Measurements from ENCODE around the gene JAKMIP3. TPM values are rescaled to one million over a fixed set of nuclear protein-coding genes. Genes with fewer than 3 reads are reported as not detected.

Gene JAKMIP3
- total RNA-seq, 1 experiment from 2014 or later: 0.17 TPM

GRCh38 chr10:132036887-132037675 lies 28.7 kb upstream of the JAKMIP3 start (continued):
- no peak for TF ChIP-seq CTCF (IDR thresholded peaks at IDR 0.05 in 2 of 3, conservative IDR thresholded peaks at IDR 0.05 in 1 of 3; ENCODE audit: borderline replicate concordance in 1 of 3, insufficient read depth in 1 of 3, low read depth in 2 of 3, low read length in 2 of 3)
- TF ChIP-seq FOSL1 (IDR thresholded peaks at IDR 0.05; ENCODE audit: low read depth): no peak

GRCh38 chr10:132037676-132037975 lies 28.1 kb upstream of the JAKMIP3 start:
- TF ChIP-seq POLR2A (IDR thresholded peaks at IDR 0.05; ENCODE audit: borderline replicate concordance, extremely low read depth, insufficient read depth, insufficient read length) (no peak), ELF1 (IDR thresholded peaks at IDR 0.05; ENCODE audit: borderline replicate concordance, low read depth) (no peak), ZFX (IDR thresholded peaks at IDR 0.05) (no peak), YY1 (IDR thresholded peaks at IDR 0.05; ENCODE audit: extremely low read depth, insufficient replicate concordance, low read depth, low read length) (no peak), ZBTB33 (IDR thresholded peaks at IDR 0.05; ENCODE audit: extremely low read depth, insufficient replicate concordance, low read length) (no peak), ATF3 (IDR thresholded peaks at IDR 0.05) (no peak), CBX3 (IDR thresholded peaks at IDR 0.05; ENCODE audit: low read depth) (no peak), JUND (IDR thresholded peaks at IDR 0.05) (no peak)
- H3K27me3 ChIP-seq (ENCODE audit: insufficient read depth, low read length): no peaks in the 10 kb centered on the region
- BruUV-seq (replicated peaks): no TSS peak

More at GRCh38 chr10:132037676-132037975, 28.1 kb upstream of the JAKMIP3 start:
- Histone ChIP-seq H3K9me2 (ENCODE audit: insufficient read depth) (no peaks in the 10 kb centered on the region), H3K4me2 (ENCODE audit: low read length) (no peak overlapping the region), H3K79me2 (ENCODE audit: insufficient read depth, low read length) (no peaks in the 10 kb centered on the region), H4K20me1 (ENCODE audit: insufficient read depth) (no peaks in the 10 kb centered on the region), H3K9ac (ENCODE audit: low read length) (no peak overlapping the region), H3K27ac (ENCODE audit: low read depth, low read length) (no peak overlapping the region), H3K9me3 (ENCODE audit: control insufficient read depth in 1 of 2, insufficient read depth in 1 of 2, low read depth in 1 of 2, low read length in 2 of 2) (no peaks in the 10 kb centered on the region), H3K4me3 (replicated peaks in 1 of 2; ENCODE audit: low read depth in 1 of 2, low read length in 2 of 2) (no peak overlapping the region), H3K4me1 (ENCODE audit: control insufficient read depth in 1 of 2, insufficient read depth in 2 of 2, low read length in 2 of 2) (no peaks in the 10 kb centered on the region), H2AFZ (ENCODE audit: low read depth, low read length, poor library complexity, severe bottlenecking) (no peak overlapping the region), H3K36me3 (ENCODE audit: control insufficient read depth in 1 of 2, insufficient read depth in 2 of 2, low read length in 2 of 2) (no peaks in the 10 kb centered on the region)
- ChIA-PET CTCF (no interaction called here), RAD21 (ENCODE audit: low non-redundant PET in 1 of 2, low total read pairs in 2 of 2, uncharacterized antibody in 2 of 2, unreplicated experiment in 2 of 2) (no interaction called here), POLR2A (no interaction called here)
- no peak for ATAC-seq
- DNase-seq (ENCODE audit: low read depth, low spot score): no peak
- intact Hi-C loops (cut with micrococcal nuclease): no loop called here
